Measurements from ENCODE around the gene RP2. TPM values are rescaled to one million over a fixed set of nuclear protein-coding genes. Genes with fewer than 3 reads are reported as not detected.

Gene RP2
- total RNA-seq, 1 donor from 2014 or later, result 25.0 TPM

GRCh38 chrX:46927718-46928117 is 90.9 kb downstream of the RP2 start:
- Histone ChIP-seq H3K27ac (no peak overlapping the region), H3K9me3 (ENCODE audit: low read depth) (no peaks in the 10 kb centered on the region), H3K36me3 (no peaks in the 10 kb centered on the region), H3K27me3 (no peaks in the 10 kb centered on the region), H3K4me2 (no peak overlapping the region), H3K9ac (no peak overlapping the region), H3K79me2 (ENCODE audit: low read depth) (peaks cover 99% of the 10 kb centered on the region), H3K4me1 (peaks cover 5% of the 10 kb centered on the region), H2AFZ (replicated peaks) (no peak overlapping the region), H3K4me3 (no peak overlapping the region), H4K20me1 (ENCODE audit: low read depth) (peaks cover 49% of the 10 kb centered on the region), H3F3A (ENCODE audit: low read depth) (no peaks in the 10 kb centered on the region)
- no peaks in the 10 kb centered on the region for H3K27me3 Mint-ChIP-seq (ENCODE audit: insufficient read depth, low read depth)
- TF ChIP-seq EZH2 (IDR thresholded peaks at IDR 0.05) (no peak), CTCF (IDR thresholded peaks at IDR 0.05) (no peak), EZH2phosphoT487 (IDR thresholded peaks at IDR 0.05) (no peak)
- no peak overlapping the region for H3K27ac Mint-ChIP-seq
- no peaks in the 10 kb centered on the region for H3K4me1 Mint-ChIP-seq
- no peak overlapping the region for H3K4me3 Mint-ChIP-seq
- peaks cover 1% of the 10 kb centered on the region for H3K36me3 Mint-ChIP-seq
- DNase-seq (ENCODE audit: low spot score), result no peak
- H3K9me3 Mint-ChIP-seq, result peaks cover 21% of the 10 kb centered on the region

GRCh38 chrX:46929439-46930261 is 92.8 kb downstream of the RP2 start:
- Histone ChIP-seq H3K4me2 (no peak overlapping the region), H3K27me3 (no peaks in the 10 kb centered on the region), H3K36me3 (no peaks in the 10 kb centered on the region), H3K4me1 (no peaks in the 10 kb centered on the region), H3K79me2 (ENCODE audit: low read depth) (peaks cover 96% of the 10 kb centered on the region), H3K9me3 (ENCODE audit: low read depth) (no peaks in the 10 kb centered on the region), H3K4me3 (no peak overlapping the region), H2AFZ (replicated peaks) (no peak overlapping the region), H3K27ac (no peak overlapping the region), H3F3A (ENCODE audit: low read depth) (no peaks in the 10 kb centered on the region), H4K20me1 (ENCODE audit: low read depth) (peaks cover 40% of the 10 kb centered on the region), H3K9ac (no peak overlapping the region)
- H3K27me3 Mint-ChIP-seq (ENCODE audit: insufficient read depth, low read depth), result no peaks in the 10 kb centered on the region
- H3K9me3 Mint-ChIP-seq, result peaks cover 13% of the 10 kb centered on the region
- peaks cover 2% of the 10 kb centered on the region for H3K36me3 Mint-ChIP-seq
- no peak overlapping the region for H3K27ac Mint-ChIP-seq
- no peak for DNase-seq (ENCODE audit: low spot score)
- TF ChIP-seq EZH2phosphoT487 (IDR thresholded peaks at IDR 0.05), result no peak
- no peak for TF ChIP-seq CTCF (IDR thresholded peaks at IDR 0.05)
- no peak for TF ChIP-seq EZH2 (IDR thresholded peaks at IDR 0.05)
- H3K4me3 Mint-ChIP-seq, result no peak overlapping the region
- H3K4me1 Mint-ChIP-seq, result peaks cover 3% of the 10 kb centered on the region

Other genes with a start within 250 kb of the RP2 start
- gene SLC9A7, start 77.9 kb upstream of the RP2 start, total RNA-seq (ENCODE audit: low replicate concordance), result 3.4 and 3.5 TPM in 2 replicates
- gene JADE3, start 75.4 kb downstream of the RP2 start, total RNA-seq (ENCODE audit: low replicate concordance), result 22.0 and 28.1 TPM in 2 replicates
- gene RGN, start 241.4 kb downstream of the RP2 start, total RNA-seq (ENCODE audit: low replicate concordance), result 0.62 and 0.92 TPM in 2 replicates